ENCODE measurements around the gene DPH6.

GRCh38 chr15:35381328-35381727 is 164.6 kb downstream of the DPH6 start:
- TF ChIP-seq USF1 (CRISPR knock-in tag; IDR thresholded peaks at IDR 0.05) (no peak), CTCF (IDR thresholded peaks at IDR 0.05) (no peak), ZNF263 (CRISPR knock-in tag; IDR thresholded peaks at IDR 0.05; ENCODE audit: low read depth) (no peak), JUN (CRISPR knock-in tag; IDR thresholded peaks at IDR 0.05) (no peak), FOXK1 (CRISPR knock-in tag; IDR thresholded peaks at IDR 0.05) (no peak), E2F4 (CRISPR knock-in tag; IDR thresholded peaks at IDR 0.05; ENCODE audit: borderline replicate concordance, low read depth) (no peak)
